IPS DF 4.7 (cell line): ENCODE results near the gene PTPRN2.
"Not testable (repeated sequence)": the region's sequence is repeated elsewhere in the genome, so short reads cannot be mapped to it uniquely, and the experiment has no call there.

ENCODE experiments used
- DNase-seq: peaks from one replicate; pipeline ENCODE4 v3.0.0-alpha.2; 2013; ENCODE audit warnings: low spot score; ENCODE audit errors: extremely low read depth

The PTPRN2 gene

GRCh38 chr7:157565981-157566630, 1021.5 kb downstream of the PTPRN2 start:
- DNase-seq, result no peak

- DNase-seq, result no peak
Measured at GRCh38 chr7:157565201-157565626, 1022.4 kb downstream of the PTPRN2 start.

- no peak for DNase-seq
Measured at GRCh38 chr7:157564517-157565177, 1023.0 kb downstream of the PTPRN2 start.

GRCh38 chr7:157563467-157564135, 1024.0 kb downstream of the PTPRN2 start:
- DNase-seq, result not testable (repeated sequence)

- DNase-seq, result not testable (repeated sequence)
Measured at GRCh38 chr7:157562522-157563398, 1024.9 kb downstream of the PTPRN2 start.

- DNase-seq, result no peak
Measured at GRCh38 chr7:157561816-157562410, 1025.7 kb downstream of the PTPRN2 start.

GRCh38 chr7:157561523-157561785, 1026.2 kb downstream of the PTPRN2 start:
- DNase-seq, result no peak

GRCh38 chr7:157560710-157561522, 1026.7 kb downstream of the PTPRN2 start:
- DNase-seq, result no peak

- DNase-seq, result no peak
Measured at GRCh38 chr7:157560258-157560654, 1027.4 kb downstream of the PTPRN2 start.

- DNase-seq, result no peak
Measured at GRCh38 chr7:157559596-157560257, 1027.9 kb downstream of the PTPRN2 start.

GRCh38 chr7:157558875-157559595, 1028.6 kb downstream of the PTPRN2 start:
- DNase-seq, result no peak

GRCh38 chr7:157558516-157558874, 1029.1 kb downstream of the PTPRN2 start:
- DNase-seq, result no peak

GRCh38 chr7:157558061-157558460, 1029.6 kb downstream of the PTPRN2 start:
- DNase-seq, result no peak

GRCh38 chr7:157557263-157557662, 1030.4 kb downstream of the PTPRN2 start:
- no peak for DNase-seq

GRCh38 chr7:157556642-157556944, 1031.0 kb downstream of the PTPRN2 start:
- no peak for DNase-seq

- DNase-seq, result no peak
Measured at GRCh38 chr7:157555944-157556641, 1031.5 kb downstream of the PTPRN2 start.

- no peak for DNase-seq
Measured at GRCh38 chr7:157555313-157555712, 1032.3 kb downstream of the PTPRN2 start.

- no peak for DNase-seq
Measured at GRCh38 chr7:157554393-157555238, 1033.0 kb downstream of the PTPRN2 start.
